AG04450 (cell line): ENCODE data around the gene ZSCAN29. TPM values are rescaled to one million over a fixed set of nuclear protein-coding genes. Genes with fewer than 3 reads are reported as not detected.

Experiments used
- CTCF ChIA-PET: fragments of 300-600, 350-600 bp; formaldehyde crosslinking; extraction: SDS; loops from one replicate; lab custom pipeline; 2022; ENCODE audit warnings: antibody characterized with exemption, inconsistent platforms; lab: Charles Lee
- POLR2A ChIA-PET: fragments of 350-600 bp; formaldehyde crosslinking; extraction: SDS; loops from one replicate; lab custom pipeline; 2021; ENCODE audit warnings: antibody characterized with exemption, inconsistent platforms; lab: Yijun Ruan, JAX
- DNase-seq: peaks from one replicate; pipeline ENCODE4 v3.0.0-alpha.2; 2011; ENCODE audit warnings: low read depth, low spot score
- H3K27ac ChIP-seq: one replicate; pipeline ENCODE4 v1.5.1; 2012; ENCODE audit warnings: low read depth, low read length, control low read depth
- H3K27me3 ChIP-seq: one replicate; pipeline ENCODE4 v1.6.0; 2012; ENCODE audit warnings: low read length; ENCODE audit not compliant: control insufficient read depth, insufficient read depth
- H3K4me3 ChIP-seq: 2 replicates; pipeline ENCODE4 v1.5.1; 2011; ENCODE audit warnings: mild to moderate bottlenecking, low read depth, low read length, control low read depth
- H3K9me3 ChIP-seq: 2 replicates; pipeline ENCODE4 v1.5.1; 2012; ENCODE audit warnings: low read length; ENCODE audit not compliant: control insufficient read depth, insufficient read depth
- polyA plus RNA-seq: library from polyadenylated mRNA; depleted of rRNA; stranded (reverse); fragments of >200 nt; gene quantifications from 2 replicates; pipeline ENCODE4 v1.2.3, GENCODE V29; 2011
- TF ChIP-seq, protein P1 (sequence below): IDR thresholded peaks from 2 replicates; pipeline ENCODE4 v1.5.1; 2011; ENCODE audit warnings: low read depth, low read length, control low read depth, inconsistent platforms

Gene ZSCAN29
- polyA plus RNA-seq, 1 experiment: 9.6 TPM

DNA sequence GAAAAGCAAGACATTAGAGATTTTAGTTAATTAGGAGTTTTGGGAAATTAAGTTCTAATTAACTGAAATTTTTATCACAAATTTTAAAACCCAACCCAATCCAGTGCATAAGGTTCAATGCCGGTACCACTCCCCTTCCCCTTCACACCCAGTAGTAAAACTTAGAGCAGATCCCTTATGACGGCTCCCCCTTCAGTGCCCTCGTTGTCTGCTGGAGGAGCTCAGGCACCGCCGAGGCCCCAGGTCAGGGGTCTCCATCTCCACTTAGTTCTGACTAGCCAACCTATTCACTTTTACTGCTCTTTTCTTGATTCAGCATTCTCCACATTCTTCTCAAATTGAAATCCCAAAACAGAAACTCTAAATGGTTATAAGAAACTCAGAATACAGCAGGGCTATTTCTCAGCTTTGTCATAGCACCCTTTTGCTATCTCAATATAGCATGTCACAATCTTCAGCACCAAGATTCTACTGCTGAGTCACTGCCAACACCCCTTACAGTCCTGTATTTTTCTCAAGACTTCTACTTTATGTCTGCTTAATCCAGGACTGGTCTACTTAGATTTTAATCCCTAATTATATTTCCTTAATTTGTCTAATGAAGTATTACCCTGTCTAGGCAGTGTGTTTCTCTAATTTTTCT is 39.9 kb upstream of the ZSCAN29 start:
- POLR2A ChIA-PET: no interaction called here
- DNase-seq: no peak
- no peak overlapping the region for H3K4me3 ChIP-seq
- H3K27ac ChIP-seq: no peak overlapping the region
- no peaks in the 10 kb centered on the region for H3K9me3 ChIP-seq
- TF ChIP-seq, protein P1, sequence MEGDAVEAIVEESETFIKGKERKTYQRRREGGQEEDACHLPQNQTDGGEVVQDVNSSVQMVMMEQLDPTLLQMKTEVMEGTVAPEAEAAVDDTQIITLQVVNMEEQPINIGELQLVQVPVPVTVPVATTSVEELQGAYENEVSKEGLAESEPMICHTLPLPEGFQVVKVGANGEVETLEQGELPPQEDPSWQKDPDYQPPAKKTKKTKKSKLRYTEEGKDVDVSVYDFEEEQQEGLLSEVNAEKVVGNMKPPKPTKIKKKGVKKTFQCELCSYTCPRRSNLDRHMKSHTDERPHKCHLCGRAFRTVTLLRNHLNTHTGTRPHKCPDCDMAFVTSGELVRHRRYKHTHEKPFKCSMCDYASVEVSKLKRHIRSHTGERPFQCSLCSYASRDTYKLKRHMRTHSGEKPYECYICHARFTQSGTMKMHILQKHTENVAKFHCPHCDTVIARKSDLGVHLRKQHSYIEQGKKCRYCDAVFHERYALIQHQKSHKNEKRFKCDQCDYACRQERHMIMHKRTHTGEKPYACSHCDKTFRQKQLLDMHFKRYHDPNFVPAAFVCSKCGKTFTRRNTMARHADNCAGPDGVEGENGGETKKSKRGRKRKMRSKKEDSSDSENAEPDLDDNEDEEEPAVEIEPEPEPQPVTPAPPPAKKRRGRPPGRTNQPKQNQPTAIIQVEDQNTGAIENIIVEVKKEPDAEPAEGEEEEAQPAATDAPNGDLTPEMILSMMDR: no peak
- H3K27me3 ChIP-seq: no peaks in the 10 kb centered on the region
- CTCF ChIA-PET: interaction anchor here (1.1 kb wide), 1 partner anchor 103 kb away, joined by 3 read pairs; no protein-coding TSS in a partner anchor

GRCh38 chr15:43408789-43409188 is 37.9 kb upstream of the ZSCAN29 start:
- Histone ChIP-seq H3K4me3 (no peak overlapping the region), H3K27ac (no peak overlapping the region), H3K9me3 (no peaks in the 10 kb centered on the region), H3K27me3 (no peaks in the 10 kb centered on the region)
- POLR2A ChIA-PET: no interaction called here
- TF ChIP-seq, protein P1: no peak
- no peak for DNase-seq
- CTCF ChIA-PET: no interaction called here

DNA sequence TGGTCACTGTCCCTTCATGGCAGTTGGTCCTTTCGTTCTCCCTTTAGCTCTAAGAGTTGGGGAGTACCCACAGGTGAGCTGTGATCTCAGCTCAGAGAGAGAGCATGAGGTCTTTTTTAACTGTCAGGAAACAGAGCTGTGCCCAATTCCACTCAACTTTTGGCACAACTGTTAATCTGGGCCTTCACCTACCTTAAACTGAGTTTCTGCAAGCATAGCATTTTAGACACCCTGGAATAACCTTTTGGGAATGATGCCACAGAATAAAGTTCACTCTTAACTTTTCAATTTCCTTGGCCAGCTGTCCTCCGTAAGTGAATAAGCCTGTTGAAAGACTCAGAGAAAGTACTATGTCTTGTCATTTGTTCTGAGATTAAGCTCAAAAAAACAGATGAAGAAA is 36.0 kb upstream of the ZSCAN29 start:
- Histone ChIP-seq H3K9me3 (no peaks in the 10 kb centered on the region), H3K4me3 (no peak overlapping the region), H3K27ac (no peak overlapping the region), H3K27me3 (no peaks in the 10 kb centered on the region)
- ChIA-PET POLR2A (interaction anchor here (0.6 kb wide), 1 partner anchor 42 kb away, joined by 3 read pairs; no protein-coding TSS in a partner anchor), CTCF (no interaction called here)
- TF ChIP-seq, protein P1: no peak
- no peak for DNase-seq

- DNase-seq: no peak
- Histone ChIP-seq H3K27me3 (no peaks in the 10 kb centered on the region), H3K27ac (no peak overlapping the region), H3K4me3 (no peak overlapping the region), H3K9me3 (no peaks in the 10 kb centered on the region)
- CTCF ChIA-PET: no interaction called here
- POLR2A ChIA-PET: interaction anchor here (0.5 to 0.6 kb wide), 2 partner anchors 13 to 42 kb away, joined by 3 read pairs; no protein-coding TSS in a partner anchor
- TF ChIP-seq, protein P1: no peak
These were observed 35.3 kb upstream of the ZSCAN29 start for GRCh38 chr15:43406189-43406588.

- ChIA-PET CTCF (no interaction called here), POLR2A (no interaction called here)
- Histone ChIP-seq H3K27me3 (no peaks in the 10 kb centered on the region), H3K4me3 (no peak overlapping the region), H3K27ac (no peak overlapping the region), H3K9me3 (no peaks in the 10 kb centered on the region)
- DNase-seq: no peak
- TF ChIP-seq, protein P1: no peak
These were observed 33.3 kb upstream of the ZSCAN29 start for GRCh38 chr15:43404130-43404529.
